Colonic mucosa (tissue), 4 donors: Measurements from ENCODE around the gene IGHMBP2. TPM values are rescaled to one million over a fixed set of nuclear protein-coding genes. Genes with fewer than 3 reads are reported as not detected.

ENCODE experiments used
- DNase-seq: peaks from one replicate; pipeline ENCODE4 v3.0.0-alpha.2; 2020
- H3K27ac ChIP-seq: fragments of 200-600 bp; one replicate; pipeline ENCODE4 v1.8.0; 2021
- H3K27me3 ChIP-seq: fragments of 200-600 bp; one replicate; pipeline ENCODE4 v1.8.0; 2021
- H3K36me3 ChIP-seq: fragments of 200-600 bp; one replicate; pipeline ENCODE4 v1.8.0; 2021
- H3K4me1 ChIP-seq: fragments of 200-600 bp; one replicate; pipeline ENCODE4 v1.8.0; 2021; ENCODE audit warnings: mild to moderate bottlenecking
- H3K4me3 ChIP-seq: fragments of 200-600 bp; one replicate; pipeline ENCODE4 v1.8.0; 2021
- H3K9ac ChIP-seq, 2 donors: one replicate each; pipeline ENCODE4 v1.7.0; 2013; ENCODE audit warnings: control low read depth in 2 of 2, low read depth in 2 of 2, low read length in 2 of 2
- H3K9me3 ChIP-seq: fragments of 200-600 bp; one replicate; pipeline ENCODE4 v1.8.0; 2021
- intact Hi-C: fragments of 100-400 bp; cut with DNase I; formaldehyde crosslinking; loops from one replicate; pipeline ENCODE4 v1.14.1; 2022
- total RNA-seq, 2 donors: library from RNA; stranded (reverse); fragmentation: NEBNext Ultra II Directional in 1 of 2; extraction: Animal tissue kit (Norgen Biotek cat#: 25700) in 1 of 2; gene quantifications; one replicate each; pipeline ENCODE4 v1.2.1, GENCODE V29; 2021
- TF ChIP-seq, protein P1 (sequence below): fragments of 200-600 bp; IDR thresholded peaks from one replicate; pipeline ENCODE4 v1.8.0; 2022; ENCODE audit warnings: antibody characterized with exemption, mild to moderate bottlenecking
- donor health status: healthy.
- donor health status: DM: no; HTN: no; CAD: no.
- donor health status: DM: no; HTN: no; CAD: no.

Gene IGHMBP2
- total RNA-seq, 2 donors from 2014 or later: 16.6 to 20.4 TPM

DNA sequence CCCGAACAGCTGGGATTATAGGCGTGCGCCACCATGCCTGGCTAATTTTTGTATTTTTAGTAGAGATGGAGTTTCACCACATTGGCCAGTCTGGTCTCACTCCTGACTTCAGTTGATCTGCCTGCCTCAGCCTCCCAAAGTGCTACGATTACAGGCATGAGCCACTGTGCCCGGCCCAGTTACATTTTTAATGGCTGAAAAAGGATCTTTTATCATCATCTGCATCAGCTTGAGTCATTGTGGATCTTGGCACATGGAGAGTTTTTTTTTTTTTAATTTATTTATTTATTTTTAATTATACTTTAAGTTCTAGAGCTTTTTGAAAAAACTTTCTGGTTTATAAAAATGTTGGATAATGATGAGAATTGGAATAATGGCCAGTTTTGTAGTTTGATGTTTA is 8.6 kb downstream of the IGHMBP2 start:
- TF ChIP-seq, protein P1, sequence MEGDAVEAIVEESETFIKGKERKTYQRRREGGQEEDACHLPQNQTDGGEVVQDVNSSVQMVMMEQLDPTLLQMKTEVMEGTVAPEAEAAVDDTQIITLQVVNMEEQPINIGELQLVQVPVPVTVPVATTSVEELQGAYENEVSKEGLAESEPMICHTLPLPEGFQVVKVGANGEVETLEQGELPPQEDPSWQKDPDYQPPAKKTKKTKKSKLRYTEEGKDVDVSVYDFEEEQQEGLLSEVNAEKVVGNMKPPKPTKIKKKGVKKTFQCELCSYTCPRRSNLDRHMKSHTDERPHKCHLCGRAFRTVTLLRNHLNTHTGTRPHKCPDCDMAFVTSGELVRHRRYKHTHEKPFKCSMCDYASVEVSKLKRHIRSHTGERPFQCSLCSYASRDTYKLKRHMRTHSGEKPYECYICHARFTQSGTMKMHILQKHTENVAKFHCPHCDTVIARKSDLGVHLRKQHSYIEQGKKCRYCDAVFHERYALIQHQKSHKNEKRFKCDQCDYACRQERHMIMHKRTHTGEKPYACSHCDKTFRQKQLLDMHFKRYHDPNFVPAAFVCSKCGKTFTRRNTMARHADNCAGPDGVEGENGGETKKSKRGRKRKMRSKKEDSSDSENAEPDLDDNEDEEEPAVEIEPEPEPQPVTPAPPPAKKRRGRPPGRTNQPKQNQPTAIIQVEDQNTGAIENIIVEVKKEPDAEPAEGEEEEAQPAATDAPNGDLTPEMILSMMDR: no peak
- no peak overlapping the region for H3K27ac ChIP-seq
- no peaks in the 10 kb centered on the region for H3K9me3 ChIP-seq
- no peak for DNase-seq
- peaks cover 19% of the 10 kb centered on the region for H3K36me3 ChIP-seq
- no peak overlapping the region for H3K4me3 ChIP-seq
- no peaks in the 10 kb centered on the region for H3K27me3 ChIP-seq
- no peaks in the 10 kb centered on the region for H3K4me1 ChIP-seq
- H3K9ac ChIP-seq: no peak overlapping the region
- intact Hi-C loops: loop anchor here (5.0 kb wide), 1 partner anchor 130 kb away; no protein-coding TSS in a partner anchor

DNA sequence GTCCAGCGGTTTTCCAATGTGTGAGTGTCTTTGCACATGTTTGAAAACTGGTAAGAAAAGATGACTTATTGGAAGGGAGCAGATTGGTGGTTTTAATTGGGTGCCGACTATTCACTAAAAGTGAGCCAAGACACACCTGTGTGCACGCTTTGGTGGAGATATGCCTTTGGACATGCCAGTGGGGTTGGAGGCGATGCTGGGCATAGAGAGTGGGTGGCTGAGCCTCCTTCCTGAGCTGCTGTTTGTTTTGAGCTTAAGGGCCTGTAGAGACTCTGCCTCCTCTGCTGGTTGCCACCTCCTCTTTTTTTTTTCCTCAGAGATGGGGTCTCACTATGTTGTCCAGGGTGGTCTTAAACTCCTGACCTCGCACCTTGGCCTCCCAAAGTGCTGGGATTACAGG is 9.5 kb downstream of the IGHMBP2 start:
- Histone ChIP-seq H3K9me3 (no peaks in the 10 kb centered on the region), H3K36me3 (peaks cover 19% of the 10 kb centered on the region), H3K4me1 (no peaks in the 10 kb centered on the region), H3K4me3 (no peak overlapping the region), H3K27me3 (no peaks in the 10 kb centered on the region), H3K27ac (no peak overlapping the region), H3K9ac (no peak overlapping the region)
- DNase-seq: no peak
- TF ChIP-seq, protein P1: no peak
- intact Hi-C loops: loop anchor here (5.0 kb wide), 1 partner anchor 129 kb away; no protein-coding TSS in a partner anchor

DNA sequence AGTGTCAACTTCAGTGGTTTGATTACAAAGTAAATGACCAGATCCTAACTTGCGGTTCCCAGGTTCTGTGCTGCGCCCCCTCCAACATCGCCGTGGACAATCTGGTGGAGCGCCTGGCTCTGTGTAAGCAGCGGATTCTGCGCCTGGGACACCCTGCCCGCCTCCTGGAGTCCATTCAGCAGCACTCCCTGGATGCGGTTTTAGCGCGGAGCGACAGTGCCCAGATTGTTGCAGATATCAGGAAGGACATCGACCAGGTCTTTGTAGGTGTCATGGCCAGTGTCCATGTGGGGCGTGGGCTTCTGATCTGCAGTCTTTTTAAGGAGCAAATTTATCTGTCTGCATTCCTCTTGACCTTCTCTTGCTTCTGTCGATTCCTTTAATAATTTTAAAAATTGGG is 11.1 kb downstream of the IGHMBP2 start:
- TF ChIP-seq, protein P1: no peak
- Histone ChIP-seq H3K27me3 (no peaks in the 10 kb centered on the region), H3K4me3 (no peak overlapping the region), H3K4me1 (no peaks in the 10 kb centered on the region), H3K9ac (no peak overlapping the region), H3K36me3 (peaks cover 19% of the 10 kb centered on the region), H3K9me3 (no peaks in the 10 kb centered on the region), H3K27ac (no peak overlapping the region)
- intact Hi-C loops: loop anchor here (5.0 kb wide), 1 partner anchor 128 kb away; no protein-coding TSS in a partner anchor
- no peak for DNase-seq

DNA sequence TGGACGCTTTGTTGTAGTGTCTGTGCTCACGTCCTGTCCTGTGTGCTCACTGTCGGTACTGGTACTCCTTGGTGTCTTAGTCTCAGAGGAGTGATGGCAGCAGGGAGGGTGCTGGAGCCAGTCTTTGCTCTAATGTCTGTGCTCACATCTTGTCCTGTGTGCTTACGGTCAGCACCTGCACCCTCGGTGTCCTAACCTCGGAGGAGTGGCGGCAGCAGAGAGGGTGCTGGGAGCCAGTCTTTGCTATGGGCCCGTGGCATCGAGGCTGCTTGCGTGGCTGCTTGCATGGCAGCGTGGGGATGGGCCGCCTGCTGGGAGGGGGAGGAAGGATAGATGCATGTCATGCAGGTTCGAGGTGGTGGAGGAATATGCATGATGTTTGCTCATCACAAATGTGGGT is 12.7 kb downstream of the IGHMBP2 start:
- H3K4me1 ChIP-seq: no peaks in the 10 kb centered on the region
- no peak overlapping the region for H3K4me3 ChIP-seq
- TF ChIP-seq, protein P1: no peak
- H3K36me3 ChIP-seq: peaks cover 15% of the 10 kb centered on the region
- no peak for DNase-seq
- no peak overlapping the region for H3K9ac ChIP-seq
- intact Hi-C loops: no loop called here
- no peaks in the 10 kb centered on the region for H3K27me3 ChIP-seq
- no peaks in the 10 kb centered on the region for H3K9me3 ChIP-seq
- H3K27ac ChIP-seq: no peak overlapping the region

DNA sequence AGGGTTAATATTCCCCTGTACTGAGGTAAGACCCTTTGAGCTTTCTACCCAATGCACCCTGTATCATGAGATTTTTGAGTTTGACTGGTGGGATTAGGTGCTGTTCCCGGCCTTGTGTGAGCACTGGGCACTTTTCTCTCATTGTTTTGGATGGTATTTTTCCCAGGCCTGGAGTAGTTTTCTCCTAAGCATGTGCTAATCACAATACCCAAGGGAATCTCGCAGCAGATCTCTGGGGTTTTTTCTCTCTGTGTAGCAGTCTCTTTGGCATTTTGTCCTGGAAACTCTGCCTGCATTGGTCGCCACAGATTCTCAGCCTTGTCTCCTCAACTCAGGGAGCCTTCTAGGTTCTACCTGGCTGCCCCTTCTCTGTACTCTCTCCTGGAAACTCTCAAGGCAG is 19.9 kb downstream of the IGHMBP2 start:
- intact Hi-C loops: no loop called here
- Histone ChIP-seq H3K4me1 (no peaks in the 10 kb centered on the region), H3K4me3 (no peak overlapping the region), H3K9me3 (no peaks in the 10 kb centered on the region), H3K27me3 (no peaks in the 10 kb centered on the region), H3K36me3 (peaks cover 14% of the 10 kb centered on the region), H3K9ac (no peak overlapping the region), H3K27ac (no peak overlapping the region)
- DNase-seq: no peak
- TF ChIP-seq, protein P1: no peak
